GM12874 (cell line): ENCODE results near the gene FAM83C.

Source experiments
- CTCF ChIP-seq: IDR thresholded peaks from 2 replicates; pipeline ENCODE4 v1.5.1; 2011; ENCODE audit warnings: low read depth, mild to moderate bottlenecking, control low read depth, low read length, moderate library complexity; ENCODE audit not compliant: insufficient read depth

The FAM83C gene

GRCh38 chr20:35288325-35289060 is 3.7 kb downstream of the FAM83C start:
- TF ChIP-seq CTCF: no peak

GRCh38 chr20:35287509-35288324 is 4.5 kb downstream of the FAM83C start:
- no peak for TF ChIP-seq CTCF

- TF ChIP-seq CTCF: no peak
Measured at GRCh38 chr20:35286899-35287508, 5.2 kb downstream of the FAM83C start.

- no peak for TF ChIP-seq CTCF
Measured at GRCh38 chr20:35286077-35286898, 5.9 kb downstream of the FAM83C start.

GRCh38 chr20:35285806-35286076 is 6.5 kb downstream of the FAM83C start:
- no peak for TF ChIP-seq CTCF

GRCh38 chr20:35284992-35285805 is 7.0 kb downstream of the FAM83C start:
- no peak for TF ChIP-seq CTCF
